ENCODE measurements around the gene USP12. TPM values are rescaled to one million over a fixed set of nuclear protein-coding genes. Genes with fewer than 3 reads are reported as not detected.
"Not testable (repeated sequence)": the region's sequence is repeated elsewhere in the genome, so short reads cannot be mapped to it uniquely, and the experiment has no call there.

USP12 gene
- total RNA-seq, 1 donor from 2014 or later: 27.0 TPM

DNA sequence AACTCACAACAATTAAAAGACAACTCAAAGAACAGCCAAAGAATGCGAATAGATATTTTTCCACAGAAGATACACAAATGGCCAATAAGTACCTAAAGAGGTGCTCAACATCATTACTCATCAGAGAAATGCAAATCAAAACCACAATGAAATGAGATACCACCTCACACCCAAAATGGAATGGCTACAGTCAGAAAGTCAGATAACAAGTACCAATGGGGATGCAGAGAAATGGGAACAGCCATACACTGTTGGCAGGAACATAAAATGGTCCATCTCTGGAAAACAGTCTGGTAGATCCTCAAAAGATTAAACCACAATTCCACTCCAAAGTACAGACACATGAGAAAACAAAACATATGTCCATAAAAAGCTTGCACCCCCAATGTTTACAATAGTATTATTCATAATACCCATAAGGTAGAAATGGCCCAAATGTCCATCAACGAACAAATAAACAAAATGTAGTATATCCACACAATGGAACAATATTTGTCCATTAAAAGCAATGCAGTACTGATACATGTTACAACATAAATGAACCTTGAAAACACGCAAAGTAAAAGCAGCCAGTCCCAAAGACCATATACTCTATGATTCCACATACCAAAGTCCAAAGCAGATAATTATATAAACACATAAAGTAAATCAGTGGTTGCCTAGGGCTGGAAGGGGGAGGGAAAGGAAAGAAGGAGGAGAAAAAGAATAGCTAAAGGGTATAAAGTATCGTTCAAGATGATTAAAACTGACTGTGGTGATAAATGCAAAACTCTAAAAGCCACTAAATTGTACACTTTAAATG, 19.6 kb downstream of the USP12 start:
- no peak for DNase-seq (ENCODE audit: low spot score)

- no peak for DNase-seq (ENCODE audit: low spot score)
Observed at GRCh38 chr13:27149702-27150101, 21.9 kb downstream of the USP12 start.

- no peak for DNase-seq (ENCODE audit: low spot score)
Observed at GRCh38 chr13:27148900-27149299, 22.7 kb downstream of the USP12 start.

DNA sequence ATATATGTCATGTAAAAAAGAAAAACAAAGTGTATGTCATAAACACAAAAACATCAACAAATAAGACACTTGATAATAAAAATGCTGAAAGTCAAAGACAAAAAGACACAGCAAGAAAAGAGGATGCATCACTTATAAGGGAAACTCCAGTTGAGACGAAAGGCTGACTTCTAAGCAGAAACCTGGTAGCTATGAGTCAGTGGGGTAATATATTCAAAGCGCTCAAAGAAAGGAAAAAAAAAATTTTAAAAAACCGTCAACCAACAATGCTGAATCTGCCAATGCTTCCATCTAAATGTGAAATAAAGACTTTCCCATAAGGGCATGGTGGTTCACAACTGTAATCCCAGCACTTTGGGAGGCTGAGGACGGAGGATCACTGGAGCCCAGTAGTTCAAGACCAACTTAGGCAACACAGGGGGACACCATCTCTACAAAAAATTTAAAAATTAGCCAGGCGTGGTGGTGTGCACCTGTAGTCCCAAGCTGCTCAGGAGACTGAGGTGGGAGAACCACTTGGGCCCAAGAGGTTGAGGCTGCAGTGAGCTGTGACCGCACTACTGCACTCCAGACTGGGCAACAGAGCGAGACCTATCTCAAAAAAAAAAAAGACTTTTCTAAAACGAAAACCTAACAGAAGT, 24.0 kb downstream of the USP12 start:
- DNase-seq (ENCODE audit: low spot score): no peak

- no peak for DNase-seq (ENCODE audit: low spot score)
Observed at GRCh38 chr13:27141746-27142145, 29.9 kb downstream of the USP12 start.

DNA sequence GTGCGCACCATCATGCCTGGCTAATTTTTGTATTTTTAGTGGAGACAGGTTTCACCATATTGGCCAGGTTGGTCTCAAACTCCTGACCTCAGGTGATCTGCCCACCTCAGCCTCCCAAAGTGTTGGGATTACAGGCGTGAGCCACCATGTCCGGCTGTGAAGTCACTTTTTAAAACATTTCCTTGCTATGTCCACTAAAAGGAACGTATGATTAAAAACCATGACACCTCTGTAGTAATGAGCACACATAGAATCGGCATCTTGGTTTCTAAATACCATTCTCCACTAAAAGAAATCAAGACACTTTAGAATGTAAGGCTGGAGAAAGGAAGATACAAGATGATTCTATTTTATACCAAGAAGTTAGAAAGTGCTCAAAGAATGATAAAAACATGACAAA, 30.5 kb downstream of the USP12 start:
- DNase-seq (ENCODE audit: low spot score): not testable (repeated sequence)

DNA sequence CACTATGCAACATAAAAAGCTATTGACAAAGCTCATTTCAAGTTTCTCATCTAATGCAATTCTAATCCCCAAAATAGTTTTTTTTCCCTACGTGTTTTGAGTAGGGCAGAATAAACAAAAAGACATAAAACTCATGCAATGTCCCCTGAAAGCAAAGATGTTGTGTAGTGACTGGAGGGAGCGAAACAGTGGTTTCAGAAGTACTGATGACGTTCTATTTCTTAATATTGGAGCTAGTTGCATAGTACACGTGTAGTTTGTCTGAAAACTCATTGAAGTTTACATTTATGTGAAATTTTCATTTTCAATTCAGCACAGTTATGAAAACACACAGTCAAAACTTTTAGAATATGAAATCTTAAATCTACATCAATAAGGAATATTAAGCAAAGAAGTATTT, 31.6 kb downstream of the USP12 start:
- DNase-seq (ENCODE audit: low spot score): no peak

DNA sequence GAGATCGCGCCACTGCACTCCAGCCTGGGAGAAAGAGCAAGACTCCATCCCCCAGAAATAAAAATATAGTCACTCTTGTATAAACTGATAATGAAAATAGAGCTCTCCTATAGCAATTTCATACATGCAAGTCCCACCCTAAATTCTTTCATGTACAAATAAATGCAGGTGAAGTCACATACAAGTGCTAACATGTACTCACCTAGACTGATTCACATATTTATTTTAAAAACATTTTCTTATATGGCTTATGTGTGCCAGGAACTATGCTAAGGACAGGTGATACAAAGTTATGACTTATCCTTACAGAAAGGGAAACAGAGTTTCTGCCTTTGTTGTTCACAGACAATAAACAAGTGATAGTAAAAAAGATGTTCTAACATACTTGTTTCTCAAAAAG, 32.0 kb downstream of the USP12 start:
- DNase-seq (ENCODE audit: low spot score): no peak

- DNase-seq (ENCODE audit: low spot score): no peak
Observed at GRCh38 chr13:27138457-27139093, 33.0 kb downstream of the USP12 start.

DNA sequence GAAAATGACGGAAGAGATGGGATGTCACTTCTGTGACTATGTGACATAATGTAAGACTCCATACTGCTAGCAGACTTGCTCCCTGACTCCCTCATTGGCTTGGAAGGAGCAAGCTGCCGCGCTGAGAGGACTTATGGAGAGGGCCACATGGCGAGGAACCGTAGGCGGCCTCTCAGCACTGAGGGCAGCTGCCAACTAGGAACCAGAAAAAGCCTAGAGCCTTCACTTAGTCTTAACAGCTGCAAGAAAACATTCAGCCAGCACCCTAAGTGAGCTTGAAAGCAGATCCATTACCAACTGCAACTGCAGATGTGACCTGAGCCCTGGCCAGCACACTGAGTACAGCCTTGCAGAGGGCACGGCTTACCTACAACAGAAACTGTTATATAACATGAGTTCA, 33.9 kb downstream of the USP12 start:
- DNase-seq (ENCODE audit: low spot score): no peak

- DNase-seq (ENCODE audit: low spot score): no peak
Observed at GRCh38 chr13:27135023-27135422, 36.6 kb downstream of the USP12 start.

- DNase-seq (ENCODE audit: low spot score): no peak
Observed at GRCh38 chr13:27133889-27134288, 37.7 kb downstream of the USP12 start.

- no peak for DNase-seq (ENCODE audit: low spot score)
Observed at GRCh38 chr13:27132538-27132937, 39.1 kb downstream of the USP12 start.

GRCh38 chr13:27131906-27132305, 39.7 kb downstream of the USP12 start:
- DNase-seq (ENCODE audit: low spot score): no peak

DNA sequence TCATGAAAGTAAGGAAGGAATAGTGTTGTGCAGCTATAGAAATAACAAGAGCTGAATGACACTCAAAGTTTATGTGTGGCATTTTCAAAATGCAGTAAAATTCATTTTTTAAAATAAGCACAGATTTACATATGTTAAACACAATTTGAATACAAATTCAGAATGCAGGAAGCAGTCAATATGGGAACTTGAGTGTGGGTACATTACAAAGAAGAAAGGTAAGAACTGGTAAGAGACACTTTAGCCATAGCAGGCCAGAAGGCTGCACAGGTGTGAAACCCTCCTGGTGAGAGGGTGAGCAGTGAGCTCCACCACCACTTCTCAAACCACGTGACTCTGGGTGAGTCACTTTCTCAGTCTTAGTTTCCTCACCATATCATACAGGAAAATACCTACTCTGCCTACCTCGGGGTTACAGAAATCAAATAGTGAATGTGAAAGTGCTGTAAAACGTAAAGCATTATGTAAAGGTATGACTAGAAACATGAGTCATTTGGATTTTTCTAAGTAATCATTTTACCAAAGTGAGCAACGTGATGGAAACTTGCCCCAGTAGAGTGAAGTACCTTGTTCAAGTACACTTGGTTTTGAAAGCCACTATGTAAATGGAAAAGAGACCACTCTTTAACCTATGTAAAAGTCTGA, 40.5 kb downstream of the USP12 start:
- no peak for DNase-seq (ENCODE audit: low spot score)

- DNase-seq (ENCODE audit: low spot score): no peak
Observed at GRCh38 chr13:27130223-27130978, 41.2 kb downstream of the USP12 start.

GRCh38 chr13:27128825-27129627, 42.6 kb downstream of the USP12 start:
- DNase-seq (ENCODE audit: low spot score): no peak

DNA sequence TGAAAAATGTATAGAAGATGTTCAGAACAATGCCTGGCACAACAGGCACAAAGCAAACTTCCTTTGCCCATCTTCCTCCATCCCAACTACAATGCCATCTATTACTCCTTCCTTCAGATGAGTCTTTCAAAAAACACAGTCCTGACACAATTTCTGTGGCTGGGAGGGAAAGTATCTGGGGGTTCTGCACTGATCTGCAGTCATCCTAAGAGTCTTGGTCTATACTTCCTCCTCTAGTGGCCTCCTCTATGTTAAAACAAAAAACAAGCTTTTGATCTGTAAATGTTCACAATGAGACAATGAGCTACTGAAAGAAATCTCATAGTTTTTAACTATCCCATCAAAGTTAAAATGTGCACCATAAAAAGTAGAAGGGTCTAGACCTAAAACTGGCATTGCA, 44.8 kb downstream of the USP12 start:
- DNase-seq (ENCODE audit: low spot score): no peak

DNA sequence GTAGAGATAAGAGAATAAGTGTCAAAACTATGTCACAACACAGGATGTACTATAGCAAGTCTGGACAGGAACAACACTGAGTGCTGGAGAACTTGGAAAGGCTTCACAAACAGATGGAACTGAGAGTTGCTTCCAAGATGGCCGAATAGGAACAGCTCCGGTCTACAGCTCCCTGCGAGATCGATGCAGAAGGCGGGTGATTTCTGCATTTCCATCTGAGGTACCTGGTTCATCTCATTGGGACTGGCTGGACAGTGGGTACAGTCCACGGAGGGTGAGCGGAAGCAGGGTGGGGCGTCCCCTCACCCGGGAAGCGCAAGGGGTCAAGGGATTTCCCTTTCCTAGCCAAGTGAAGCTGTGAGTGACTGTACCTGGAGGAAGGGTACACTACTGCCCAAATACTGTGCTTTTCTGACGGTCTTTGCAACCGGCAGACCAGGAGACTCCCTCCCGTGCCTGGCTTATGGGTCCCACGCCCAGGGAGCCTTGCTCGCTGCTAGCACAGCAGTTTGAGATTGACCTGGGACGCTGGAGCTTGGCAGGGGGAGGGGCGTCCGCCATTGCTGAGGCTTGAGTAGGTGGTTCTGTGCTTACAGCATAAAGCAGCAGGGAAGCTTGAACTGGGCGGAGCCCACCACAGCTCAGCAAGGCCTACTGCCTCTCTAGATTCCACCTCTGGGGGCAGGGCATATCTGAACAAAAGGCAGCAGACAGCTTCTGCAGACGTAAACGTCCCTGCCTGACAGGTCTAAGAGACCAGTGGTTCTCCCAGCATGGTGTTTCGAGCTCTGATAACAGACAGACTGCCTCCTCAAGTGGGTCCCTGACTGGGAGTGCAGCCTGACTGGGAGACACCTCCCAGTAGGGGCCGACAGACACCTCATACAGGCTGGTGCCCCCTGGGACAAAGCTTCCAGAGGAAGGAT, 46.0 kb downstream of the USP12 start:
- no peak for DNase-seq (ENCODE audit: low spot score)

- no peak for DNase-seq (ENCODE audit: low spot score)
Observed at GRCh38 chr13:27124571-27124970, 47.0 kb downstream of the USP12 start.

All from mucosa of gallbladder (tissue), 1 donor.